CD14-positive monocyte (primary cell): ENCODE measurements around the gene AMBP. TPM values are rescaled to one million over a fixed set of nuclear protein-coding genes. Genes with fewer than 3 reads are reported as not detected.

Experiments used
- DNase-seq, 3 donors: peaks; one replicate each; pipeline ENCODE4 v3.0.0-alpha.2; 2011 to 2022
- H2AFZ ChIP-seq: 2 replicates; pipeline ENCODE4 v1.6.0; 2012; ENCODE audit warnings: mild to moderate bottlenecking, low read depth, low read length, inconsistent platforms; ENCODE audit not compliant: insufficient read depth, poor library complexity, severe bottlenecking
- H3K27ac ChIP-seq, 2 donors: 1 replicate in 1 of 2; 2 replicates in 1 of 2; pipeline ENCODE4 v1.5.1; 2012 to 2013; ENCODE audit warnings: low read length in 2 of 2, control low read depth in 1 of 2, inconsistent platforms in 1 of 2, low read depth in 1 of 2, mild to moderate bottlenecking in 1 of 2
- H3K27me3 ChIP-seq, 2 donors: one replicate each; pipeline versions ENCODE4 v1.6.0 to v1.6.1; 2011 to 2013; ENCODE audit warnings: low read length in 2 of 2; ENCODE audit not compliant: control insufficient read depth in 2 of 2, insufficient read depth in 2 of 2
- H3K36me3 ChIP-seq, 2 donors: replicated peaks in 1 of 2; 1 replicate in 1 of 2; 2 replicates in 1 of 2; pipeline versions ENCODE4 v1.5.1 to v1.6.1; 2012 to 2013; ENCODE audit warnings: low read length in 2 of 2, control low read depth in 1 of 2, inconsistent platforms in 1 of 2, mild to moderate bottlenecking in 1 of 2; ENCODE audit not compliant: insufficient read depth in 2 of 2, control insufficient read depth in 1 of 2
- H3K4me1 ChIP-seq, 2 donors: 1 replicate in 1 of 2; 2 replicates in 1 of 2; pipeline versions ENCODE4 v1.5.1 to v1.6.1; 2012 to 2013; ENCODE audit warnings: low read length in 2 of 2, control low read depth in 1 of 2, inconsistent platforms in 1 of 2, mild to moderate bottlenecking in 1 of 2, moderate library complexity in 1 of 2; ENCODE audit not compliant: insufficient read depth in 2 of 2, control insufficient read depth in 1 of 2
- H3K4me2 ChIP-seq: replicated peaks from 2 replicates; pipeline ENCODE3; 2012; ENCODE audit warnings: low read length, moderate library complexity, mild to moderate bottlenecking; ENCODE audit not compliant: poor library complexity, severe bottlenecking; ENCODE audit errors: extremely low read depth
- H3K4me3 ChIP-seq, 3 experiments: fragments of 200-600 bp in 1 of 3; sonication (generic) in 1 of 3; replicated peaks in 1 of 3; 1 replicate in 2 of 3; 2 replicates in 1 of 3; pipeline ENCODE4 v1.5.1; 2011 to 2013; ENCODE audit warnings: low read length in 3 of 3, mild to moderate bottlenecking in 3 of 3, control low read depth in 2 of 3, low read depth in 2 of 3, inconsistent platforms in 1 of 3, moderate library complexity in 1 of 3
- H3K79me2 ChIP-seq: 2 replicates; pipeline ENCODE4 v1.6.0; 2012; ENCODE audit warnings: mild to moderate bottlenecking, control low read depth, inconsistent platforms, low read length, moderate library complexity; ENCODE audit not compliant: insufficient read depth
- H3K9ac ChIP-seq: 2 replicates; pipeline ENCODE4 v1.6.0; 2017; ENCODE audit warnings: low read length, mild to moderate bottlenecking; ENCODE audit not compliant: insufficient read depth, poor library complexity, severe bottlenecking
- H3K9me3 ChIP-seq, 2 donors: replicated peaks in 1 of 2; 1 replicate in 1 of 2; 2 replicates in 1 of 2; pipeline versions ENCODE4 v1.5.1 to v1.6.1; 2012 to 2013; ENCODE audit warnings: low read length in 2 of 2, control low read depth in 1 of 2; ENCODE audit not compliant: control insufficient read depth in 1 of 2, insufficient read depth in 1 of 2
- H4K20me1 ChIP-seq: 2 replicates; pipeline ENCODE4 v1.6.0; 2012; ENCODE audit warnings: mild to moderate bottlenecking, low read length, control low read depth, moderate library complexity; ENCODE audit not compliant: insufficient read depth
- H3K27ac Mint-ChIP-seq, 7 donors: one replicate each; pipeline ENCODE4 v1.8.0; 2020; ENCODE audit warnings: mild to moderate bottlenecking in 7 of 7, mixed read lengths in 7 of 7, moderate library complexity in 6 of 7, inconsistent platforms in 2 of 7
- H3K27me3 Mint-ChIP-seq, 3 donors: one replicate each; pipeline ENCODE4 v1.8.0; 2021 to 2022; ENCODE audit warnings: low read depth in 3 of 3, mild to moderate bottlenecking in 3 of 3, mixed read lengths in 3 of 3, moderate library complexity in 3 of 3, inconsistent platforms in 1 of 3
- H3K36me3 Mint-ChIP-seq, 2 donors: one replicate each; pipeline ENCODE4 v1.8.0; 2020; ENCODE audit warnings: mixed read lengths in 2 of 2, inconsistent platforms in 1 of 2, mild to moderate bottlenecking in 1 of 2
- H3K4me1 Mint-ChIP-seq: one replicate; pipeline ENCODE4 v1.8.0; 2020; ENCODE audit warnings: mild to moderate bottlenecking, mixed read lengths
- H3K4me3 Mint-ChIP-seq, 2 donors: one replicate each; pipeline ENCODE4 v1.8.0; 2020; ENCODE audit warnings: mild to moderate bottlenecking in 2 of 2, mixed read lengths in 2 of 2, moderate library complexity in 1 of 2
- H3K9me3 Mint-ChIP-seq, 7 donors: one replicate each; pipeline ENCODE4 v1.8.0; 2020 to 2022; ENCODE audit warnings: mixed read lengths in 7 of 7, mild to moderate bottlenecking in 6 of 7, moderate library complexity in 6 of 7, inconsistent platforms in 2 of 7
- CTCF ChIP-seq: fragments of 200-600 bp; IDR thresholded peaks from one replicate; pipeline ENCODE4 v1.8.0; 2022; ENCODE audit warnings: antibody characterized with exemption, mild to moderate bottlenecking
- WGBS: methylation state at CpG from one replicate; pipeline ENCODE4 v1.1.5; 2013; ENCODE audit warnings: missing lambda C conversion rate; ENCODE audit not compliant: insufficient coverage; 5-methylcytosine and 5-hydroxymethylcytosine counted together
- intact Hi-C, 2 donors: fragments of 100-400 bp; cut with micrococcal nuclease; formaldehyde crosslinking; loops; one replicate each; pipeline versions ENCODE4 v1.15.0 to v1.15.1; 2023
- polyA plus RNA-seq, 3 donors: library from polyadenylated mRNA; depleted of rRNA in 1 of 3; unstranded in 2 of 3; stranded (reverse) in 1 of 3; fragments of 300-500 nt in 2 of 3; fragments of >200 nt in 1 of 3; fragmentation: Illumina TruSeq in 2 of 3; gene quantifications; 1 replicate in 2 of 3; 2 replicates in 1 of 3; pipeline ENCODE4 v1.2.3, GENCODE V29; 2012 to 2021

The AMBP gene
- polyA plus RNA-seq, 3 donors, result not detected

DNA sequence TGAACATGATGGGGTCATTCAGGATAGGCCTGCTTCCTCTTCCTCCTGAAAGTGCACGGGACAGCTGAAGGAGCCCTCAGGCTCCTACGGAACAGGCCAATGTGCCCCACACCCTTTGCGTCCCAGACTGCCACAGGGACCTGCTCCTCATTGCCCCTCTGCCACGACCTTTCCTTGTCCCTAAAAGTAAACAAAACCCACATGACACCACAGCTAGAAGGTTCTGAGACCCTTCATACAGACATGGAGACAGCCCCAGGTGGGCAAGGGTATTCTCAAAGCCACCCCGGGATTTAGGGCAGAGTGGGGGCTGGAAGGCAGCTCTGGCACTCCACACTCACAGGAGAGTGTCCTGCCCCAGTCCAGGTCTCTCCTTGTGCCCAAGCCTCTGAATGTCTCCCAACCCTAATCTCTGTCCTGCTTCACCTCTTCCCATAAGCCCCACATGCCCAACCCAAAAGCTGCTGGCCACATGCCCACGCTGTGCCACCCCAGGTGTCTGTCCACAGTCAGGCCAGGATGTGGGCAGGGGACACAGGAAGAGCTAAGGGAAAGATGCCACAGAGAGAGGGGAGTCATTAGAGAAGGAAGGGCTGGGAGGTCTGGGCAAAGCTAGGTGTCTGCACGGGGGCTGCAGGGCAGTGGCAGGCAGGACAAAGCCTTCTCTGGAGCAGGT, 800 bp downstream of the AMBP start:
- Histone ChIP-seq H2AFZ (no peak overlapping the region), H3K79me2 (no peaks in the 10 kb centered on the region), H3K9ac (no peak overlapping the region), H3K27me3 (peaks cover 0 to 9% of the 10 kb centered on the region in 2 donors), H3K27ac (no peak overlapping the region), H3K4me1 (no peaks in the 10 kb centered on the region), H3K36me3 (no peaks in the 10 kb centered on the region), H3K9me3 (no peaks in the 10 kb centered on the region), H3K4me3 (no peak overlapping the region), H4K20me1 (no peaks in the 10 kb centered on the region), H3K4me2 (no peak overlapping the region)
- peaks cover 0 to 2% (median 0%) of the 10 kb centered on the region in 7 donors for H3K9me3 Mint-ChIP-seq
- no peak for TF ChIP-seq CTCF
- peaks cover 5 to 19% (median 9%) of the 10 kb centered on the region in 3 donors for H3K27me3 Mint-ChIP-seq
- 38% methylated on average over 3 of the region's 7 CpGs for WGBS
- no peak for DNase-seq
- H3K4me3 Mint-ChIP-seq, result no peak overlapping the region
- intact Hi-C loops, result no loop called here
- H3K36me3 Mint-ChIP-seq, result no peaks in the 10 kb centered on the region
- H3K27ac Mint-ChIP-seq, result no peak overlapping the region
- H3K4me1 Mint-ChIP-seq, result no peaks in the 10 kb centered on the region

DNA sequence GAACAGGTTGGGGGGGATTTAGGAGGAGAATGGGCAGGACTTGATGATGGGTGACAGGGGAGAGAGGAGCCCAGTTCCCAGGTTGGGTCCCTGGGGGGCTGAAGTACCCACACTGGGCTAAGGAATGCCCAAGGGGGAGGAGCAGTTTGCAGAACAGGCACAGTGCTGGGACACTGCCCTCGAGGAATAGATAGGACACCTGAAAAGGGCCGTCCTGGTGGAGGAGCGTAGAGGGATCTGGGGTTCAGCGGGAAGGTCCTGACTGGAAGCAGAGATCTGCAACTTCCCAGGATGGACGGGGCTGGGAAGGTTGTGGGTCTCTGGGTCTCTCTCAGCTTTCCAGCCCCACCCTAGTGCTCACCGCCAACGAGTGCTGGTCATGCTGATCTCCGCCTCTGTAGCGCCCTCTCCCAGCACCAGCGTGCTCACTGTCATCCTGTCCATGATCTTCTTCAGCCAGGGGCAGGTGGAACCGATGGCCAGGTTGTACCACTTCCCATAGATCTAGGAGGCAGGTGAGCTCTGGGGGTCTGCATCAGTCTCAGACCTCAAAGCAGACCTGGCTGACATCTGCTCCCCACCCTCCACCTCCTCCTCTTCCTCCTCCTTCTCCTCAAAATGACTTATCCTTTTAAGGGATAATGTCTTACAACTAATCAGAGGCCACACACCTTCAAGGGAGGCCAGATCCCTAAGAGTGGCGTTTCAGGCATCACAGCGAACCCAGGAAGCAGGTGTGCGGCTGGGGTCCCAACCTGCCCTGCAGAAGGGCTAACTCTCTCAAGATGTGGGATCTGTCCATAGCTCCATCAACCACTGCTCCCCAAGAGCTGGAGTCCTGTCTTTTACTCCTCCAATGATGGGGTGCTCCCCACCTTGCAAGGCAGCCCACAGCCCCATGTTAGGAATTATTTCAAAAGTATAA, 1.6 kb downstream of the AMBP start:
- Mint-ChIP-seq H3K9me3 (peaks cover 0 to 2% (median 0%) of the 10 kb centered on the region in 7 donors), H3K27ac (peak overlapping the region in 1 of 7 donors; percentile 3), H3K4me3 (peak overlapping the region in 1 of 2 donors; percentile 32), H3K27me3 (peaks cover 4 to 19% (median 9%) of the 10 kb centered on the region in 3 donors), H3K4me1 (no peaks in the 10 kb centered on the region), H3K36me3 (no peaks in the 10 kb centered on the region)
- Histone ChIP-seq H3K36me3 (no peaks in the 10 kb centered on the region), H3K79me2 (no peaks in the 10 kb centered on the region), H3K27ac (no peak overlapping the region), H3K4me3 (no peak overlapping the region), H3K4me2 (no peak overlapping the region), H4K20me1 (no peaks in the 10 kb centered on the region), H2AFZ (no peak overlapping the region), H3K4me1 (no peaks in the 10 kb centered on the region), H3K9ac (no peak overlapping the region), H3K9me3 (no peaks in the 10 kb centered on the region), H3K27me3 (peaks cover 0 to 9% of the 10 kb centered on the region in 2 donors)
- 71% methylated on average over 11 of the region's 14 CpGs for WGBS
- no peak for DNase-seq
- no peak for TF ChIP-seq CTCF
- intact Hi-C loops, result no loop called here
